Skeletal muscle tissue (tissue), 4 donors: ENCODE data around the gene C17orf100. TPM values are rescaled to one million over a fixed set of nuclear protein-coding genes. Genes with fewer than 3 reads are reported as not detected.

Source experiments
- H3K27ac ChIP-seq: one replicate; pipeline ENCODE4 v1.7.0; 2013; ENCODE audit warnings: mild to moderate bottlenecking, low read depth, low read length, inconsistent platforms
- H3K27me3 ChIP-seq, 3 donors: one replicate each; pipeline ENCODE4 v1.7.0; 2013; ENCODE audit warnings: low read length in 3 of 3; ENCODE audit not compliant: control insufficient read depth in 3 of 3, insufficient read depth in 3 of 3
- H3K36me3 ChIP-seq, 3 donors: one replicate each; pipeline ENCODE4 v1.7.0; 2013; ENCODE audit warnings: low read length in 3 of 3; ENCODE audit not compliant: control insufficient read depth in 3 of 3, insufficient read depth in 3 of 3
- H3K4me1 ChIP-seq, 3 donors: one replicate each; pipeline ENCODE4 v1.7.0; 2013; ENCODE audit warnings: low read length in 3 of 3, mild to moderate bottlenecking in 3 of 3; ENCODE audit not compliant: control insufficient read depth in 3 of 3, insufficient read depth in 3 of 3
- H3K4me3 ChIP-seq, 3 donors: one replicate each; pipeline ENCODE4 v1.7.0; 2013; ENCODE audit warnings: low read length in 3 of 3
- H3K9ac ChIP-seq, 3 donors: one replicate each; pipeline ENCODE4 v1.7.0; 2013; ENCODE audit warnings: low read length in 3 of 3, mild to moderate bottlenecking in 3 of 3, moderate library complexity in 2 of 3, low read depth in 1 of 3
- H3K9me3 ChIP-seq, 3 donors: one replicate each; pipeline ENCODE4 v1.7.0; 2013; ENCODE audit warnings: low read length in 3 of 3; ENCODE audit not compliant: control insufficient read depth in 3 of 3
- total RNA-seq: library from RNA; depleted of rRNA; stranded (reverse); fragments of >200 nt; gene quantifications from one replicate; pipeline ENCODE4 v1.2.3, GENCODE V29; 2014
- donor health status: Osteomylitis.

The C17orf100 gene
- total RNA-seq, 1 donor from 2014 or later: not detected

DNA sequence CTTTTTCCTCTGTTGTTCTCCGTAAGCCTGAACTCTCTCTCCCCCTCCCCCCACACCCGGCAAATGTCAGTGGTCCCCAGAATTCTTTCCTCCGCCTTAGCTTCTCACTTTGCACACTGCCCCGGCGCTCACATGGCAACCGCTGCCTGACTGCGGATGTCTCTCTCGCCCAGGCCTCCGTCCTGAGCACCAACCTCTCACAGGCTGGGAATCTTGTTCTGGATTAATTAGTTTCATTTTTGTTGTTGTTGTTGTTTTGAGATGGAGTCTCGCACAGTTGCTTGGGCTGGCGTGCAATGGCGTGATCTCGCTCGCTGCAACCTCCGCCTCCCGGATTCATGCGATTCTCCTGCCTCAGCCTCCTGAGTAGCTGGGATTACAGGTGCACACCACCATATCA, 16.7 kb downstream of the C17orf100 start:
- Histone ChIP-seq H3K4me3 (no peak overlapping the region), H3K36me3 (no peaks in the 10 kb centered on the region), H3K27ac (no peak overlapping the region), H3K9ac (no peak overlapping the region), H3K9me3 (no peaks in the 10 kb centered on the region), H3K27me3 (peaks cover 6 to 31% (median 20%) of the 10 kb centered on the region in 3 donors), H3K4me1 (no peaks in the 10 kb centered on the region)

DNA sequence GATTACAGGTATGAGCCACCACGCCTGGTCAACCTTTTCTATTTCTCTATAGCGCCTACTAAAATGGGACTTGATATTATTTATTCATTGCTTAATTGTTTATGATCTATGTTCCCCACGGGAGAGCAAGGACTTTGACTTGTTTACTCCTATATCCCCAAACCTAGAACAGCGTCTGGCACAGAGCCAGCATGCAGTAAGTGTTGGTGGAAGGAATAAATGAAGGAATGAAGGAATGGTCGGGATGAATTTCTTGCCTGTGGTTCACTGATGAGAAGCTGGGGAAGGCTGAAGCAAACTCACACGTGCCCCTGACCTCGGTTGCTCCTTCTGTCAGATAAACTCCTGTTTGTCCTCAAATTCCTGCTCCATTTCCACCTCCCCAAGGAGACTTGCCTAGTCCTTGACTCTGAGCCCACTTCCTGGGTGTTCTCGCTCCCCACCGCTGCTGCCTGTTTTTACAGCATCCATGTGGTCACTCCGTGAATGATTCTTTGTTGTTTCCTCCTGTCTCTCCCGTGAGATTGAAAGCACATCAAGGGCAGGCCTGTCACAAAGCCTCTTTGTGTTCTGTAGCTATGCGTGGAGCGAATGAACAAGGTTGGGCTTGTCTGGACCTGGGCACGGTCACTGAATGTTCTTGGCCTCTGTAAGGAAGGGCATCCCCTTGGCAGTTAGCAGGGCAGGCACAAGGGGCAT, 17.3 kb downstream of the C17orf100 start:
- Histone ChIP-seq H3K9ac (no peak overlapping the region), H3K9me3 (no peaks in the 10 kb centered on the region), H3K27me3 (peaks cover 6 to 32% (median 20%) of the 10 kb centered on the region in 3 donors), H3K4me1 (no peaks in the 10 kb centered on the region), H3K27ac (no peak overlapping the region), H3K36me3 (no peaks in the 10 kb centered on the region), H3K4me3 (no peak overlapping the region)

DNA sequence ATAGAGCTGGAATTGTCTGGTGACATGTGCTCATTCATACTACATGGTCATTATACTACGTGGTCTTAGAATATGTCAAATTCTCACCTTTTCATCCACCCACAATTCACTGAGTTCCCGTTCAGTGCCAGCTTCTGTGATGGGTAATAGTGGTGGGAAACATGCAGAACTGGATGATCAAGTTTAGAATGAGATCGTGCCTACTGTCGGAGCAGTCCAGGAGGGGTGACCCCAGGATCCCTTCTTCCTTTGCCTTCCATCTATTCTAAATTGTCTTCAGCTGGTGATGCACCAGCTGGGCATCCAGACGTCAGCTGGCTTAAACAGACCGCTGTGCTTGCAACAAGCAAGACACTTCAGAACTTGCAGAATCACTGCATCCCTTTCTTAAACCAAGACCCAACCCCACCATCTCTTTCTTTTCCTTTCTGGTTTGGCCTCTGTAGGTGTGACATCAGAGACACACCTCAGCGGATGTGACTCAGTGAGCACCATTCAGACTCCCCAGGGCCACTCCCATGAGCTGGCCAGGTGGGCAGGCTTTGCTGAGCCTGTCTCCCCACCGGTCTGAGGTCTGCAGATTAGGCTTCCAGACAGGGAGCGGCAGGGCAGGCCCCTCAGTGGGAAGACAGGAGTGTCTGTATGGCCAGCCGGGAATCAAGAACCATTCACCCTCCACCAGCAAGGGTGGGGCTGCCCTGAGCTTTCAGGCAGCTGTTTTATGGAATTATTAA, 18.1 kb downstream of the C17orf100 start:
- H3K27me3 ChIP-seq: peaks cover 6 to 35% (median 20%) of the 10 kb centered on the region in 3 donors
- no peak overlapping the region for H3K9ac ChIP-seq
- H3K4me1 ChIP-seq: no peaks in the 10 kb centered on the region
- no peak overlapping the region for H3K27ac ChIP-seq
- no peaks in the 10 kb centered on the region for H3K9me3 ChIP-seq
- no peaks in the 10 kb centered on the region for H3K36me3 ChIP-seq
- H3K4me3 ChIP-seq: no peak overlapping the region

DNA sequence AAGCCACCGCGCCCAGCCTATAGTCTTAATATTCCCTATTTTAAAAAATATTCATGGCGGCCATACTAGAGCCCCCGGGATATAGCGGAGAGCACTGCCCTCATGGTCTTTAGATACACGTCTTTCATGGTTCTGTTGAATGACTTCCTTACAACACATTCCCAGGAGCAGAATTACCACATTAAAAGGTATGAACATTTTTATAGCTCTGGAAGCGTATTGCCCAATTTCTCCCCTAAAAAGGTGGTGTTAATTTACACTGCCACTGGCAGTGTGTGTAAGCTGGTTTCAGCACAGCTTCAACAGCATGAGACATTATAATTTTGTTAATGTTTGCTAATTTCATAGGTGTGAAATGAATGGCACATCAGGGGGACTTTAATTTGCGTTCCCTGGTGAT, 19.0 kb downstream of the C17orf100 start:
- H3K36me3 ChIP-seq: no peaks in the 10 kb centered on the region
- no peak overlapping the region for H3K9ac ChIP-seq
- H3K27me3 ChIP-seq: peaks cover 6 to 35% (median 22%) of the 10 kb centered on the region in 3 donors
- H3K4me1 ChIP-seq: no peaks in the 10 kb centered on the region
- H3K27ac ChIP-seq: no peak overlapping the region
- no peaks in the 10 kb centered on the region for H3K9me3 ChIP-seq
- no peak overlapping the region for H3K4me3 ChIP-seq

GRCh38 chr17:6670999-6671398, 19.4 kb downstream of the C17orf100 start:
- no peaks in the 10 kb centered on the region for H3K9me3 ChIP-seq
- peaks cover 6 to 35% (median 24%) of the 10 kb centered on the region in 3 donors for H3K27me3 ChIP-seq

GRCh38 chr17:6671431-6671830, 19.9 kb downstream of the C17orf100 start:
- H3K27ac ChIP-seq: no peak overlapping the region
- no peaks in the 10 kb centered on the region for H3K36me3 ChIP-seq
- H3K4me1 ChIP-seq: no peaks in the 10 kb centered on the region
- H3K27me3 ChIP-seq: peaks cover 6 to 37% (median 24%) of the 10 kb centered on the region in 3 donors
- H3K9me3 ChIP-seq: no peaks in the 10 kb centered on the region
- H3K4me3 ChIP-seq: no peak overlapping the region
- no peak overlapping the region for H3K9ac ChIP-seq

More at GRCh38 chr17:6670999-6671398, 19.4 kb downstream of the C17orf100 start:
- Histone ChIP-seq H3K27ac (no peak overlapping the region), H3K4me3 (no peak overlapping the region), H3K4me1 (no peaks in the 10 kb centered on the region), H3K36me3 (no peaks in the 10 kb centered on the region), H3K9ac (no peak overlapping the region)

DNA sequence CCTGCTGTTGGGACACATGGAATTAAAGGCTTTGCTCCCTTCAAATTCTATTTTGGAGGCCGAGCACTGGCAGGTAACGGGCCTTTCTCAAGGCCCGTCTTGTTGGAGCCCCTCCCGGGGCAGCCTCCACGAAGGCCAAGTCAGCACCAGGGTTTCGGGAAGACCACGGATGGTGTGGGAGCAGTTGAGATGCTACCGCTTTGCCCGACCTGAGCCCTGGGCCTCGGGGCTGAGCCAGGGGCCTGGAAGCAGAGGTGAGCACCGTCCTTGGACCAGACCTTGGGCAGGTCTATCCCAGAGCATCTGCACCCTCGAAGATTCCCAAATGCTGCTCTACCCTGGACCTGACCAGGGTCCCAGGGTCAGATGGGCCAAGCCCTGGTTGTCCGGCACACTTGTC, 23.0 kb downstream of the C17orf100 start:
- H3K4me1 ChIP-seq: peaks cover 0 to 10% (median 3%) of the 10 kb centered on the region in 3 donors
- H3K9ac ChIP-seq: no peak overlapping the region
- no peaks in the 10 kb centered on the region for H3K9me3 ChIP-seq
- peaks cover 13 to 37% (median 30%) of the 10 kb centered on the region in 3 donors for H3K27me3 ChIP-seq
- H3K4me3 ChIP-seq: no peak overlapping the region
- H3K36me3 ChIP-seq: no peaks in the 10 kb centered on the region
- no peak overlapping the region for H3K27ac ChIP-seq

- H3K4me1 ChIP-seq: peaks cover 0 to 10% (median 3%) of the 10 kb centered on the region in 3 donors
- H3K9me3 ChIP-seq: no peaks in the 10 kb centered on the region
- H3K9ac ChIP-seq: no peak overlapping the region
- peaks cover 13 to 32% (median 30%) of the 10 kb centered on the region in 3 donors for H3K27me3 ChIP-seq
- H3K27ac ChIP-seq: no peak overlapping the region
- H3K4me3 ChIP-seq: no peak overlapping the region
- no peaks in the 10 kb centered on the region for H3K36me3 ChIP-seq
Measured at GRCh38 chr17:6675201-6675825, 23.8 kb downstream of the C17orf100 start.

GRCh38 chr17:6676802-6677157, 25.2 kb downstream of the C17orf100 start:
- H3K9me3 ChIP-seq: no peaks in the 10 kb centered on the region
- no peak overlapping the region for H3K4me3 ChIP-seq
- H3K9ac ChIP-seq: no peak overlapping the region
- H3K36me3 ChIP-seq: no peaks in the 10 kb centered on the region
- peaks cover 0 to 10% (median 3%) of the 10 kb centered on the region in 3 donors for H3K4me1 ChIP-seq
- H3K27ac ChIP-seq: no peak overlapping the region
- peaks cover 11 to 24% (median 24%) of the 10 kb centered on the region in 3 donors for H3K27me3 ChIP-seq
